GM12864 (cell line): ENCODE results near the gene RNU5D-1.
"Not testable (repeated sequence)": the region's sequence is repeated elsewhere in the genome, so short reads cannot be mapped to it uniquely, and the experiment has no call there.

ENCODE experiments used
- DNase-seq: peaks from one replicate; pipeline ENCODE4 v3.0.0-alpha.2; 2011; ENCODE audit warnings: low read depth
- H3K4me3 ChIP-seq: 2 replicates; pipeline ENCODE4 v1.5.1; 2011; ENCODE audit warnings: mild to moderate bottlenecking, low read depth, low read length, control low read depth
- TF ChIP-seq, protein P1 (sequence below): IDR thresholded peaks from 2 replicates; pipeline ENCODE4 v1.5.1; 2011; ENCODE audit warnings: low read depth, mild to moderate bottlenecking, moderate library complexity, low read length, control low read depth, inconsistent platforms; ENCODE audit errors: missing control alignments

The RNU5D-1 gene

DNA sequence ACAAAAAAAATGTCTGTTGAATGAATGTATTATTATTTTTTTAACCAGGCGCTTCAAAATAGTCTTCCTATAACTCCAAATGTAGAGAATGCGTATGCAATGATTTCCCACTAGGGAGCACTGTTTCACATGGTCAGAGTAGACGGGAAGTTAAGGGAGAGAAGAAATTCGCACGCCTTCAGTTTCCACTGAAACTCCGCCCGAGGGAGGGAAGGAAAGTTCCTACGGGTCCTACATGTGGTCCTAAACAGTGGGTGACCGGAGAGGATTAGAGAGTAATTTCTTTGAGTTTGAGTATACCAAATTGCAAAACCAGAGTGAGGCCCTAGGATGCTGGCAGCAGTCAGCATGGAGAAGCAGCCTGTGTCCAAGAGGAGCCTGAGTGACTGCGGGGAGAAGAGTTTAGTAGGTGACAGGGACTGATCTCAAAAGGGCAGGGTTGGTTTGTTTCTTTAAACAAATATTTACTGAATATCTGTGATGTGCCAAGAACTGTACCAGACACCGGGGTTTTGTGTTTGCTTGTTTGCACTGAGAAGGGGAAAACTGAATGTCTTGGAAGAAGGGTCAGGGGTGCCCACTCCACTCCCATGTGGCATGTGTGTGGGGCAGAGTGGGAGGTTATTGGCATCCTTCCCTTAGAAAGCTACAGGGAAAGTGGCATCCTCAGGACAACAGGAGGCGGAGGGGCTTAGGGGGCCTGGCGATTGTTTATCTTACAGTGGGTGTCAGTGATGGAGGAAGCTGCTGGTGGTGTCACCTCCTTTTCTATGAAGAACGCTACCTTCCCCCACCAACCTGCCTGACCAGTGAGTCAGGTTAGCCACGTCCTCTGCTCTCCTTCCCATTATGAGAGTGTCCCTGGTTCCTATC is 22.8 kb downstream of the RNU5D-1 start:
- no peak overlapping the region for H3K4me3 ChIP-seq
- TF ChIP-seq, protein P1, sequence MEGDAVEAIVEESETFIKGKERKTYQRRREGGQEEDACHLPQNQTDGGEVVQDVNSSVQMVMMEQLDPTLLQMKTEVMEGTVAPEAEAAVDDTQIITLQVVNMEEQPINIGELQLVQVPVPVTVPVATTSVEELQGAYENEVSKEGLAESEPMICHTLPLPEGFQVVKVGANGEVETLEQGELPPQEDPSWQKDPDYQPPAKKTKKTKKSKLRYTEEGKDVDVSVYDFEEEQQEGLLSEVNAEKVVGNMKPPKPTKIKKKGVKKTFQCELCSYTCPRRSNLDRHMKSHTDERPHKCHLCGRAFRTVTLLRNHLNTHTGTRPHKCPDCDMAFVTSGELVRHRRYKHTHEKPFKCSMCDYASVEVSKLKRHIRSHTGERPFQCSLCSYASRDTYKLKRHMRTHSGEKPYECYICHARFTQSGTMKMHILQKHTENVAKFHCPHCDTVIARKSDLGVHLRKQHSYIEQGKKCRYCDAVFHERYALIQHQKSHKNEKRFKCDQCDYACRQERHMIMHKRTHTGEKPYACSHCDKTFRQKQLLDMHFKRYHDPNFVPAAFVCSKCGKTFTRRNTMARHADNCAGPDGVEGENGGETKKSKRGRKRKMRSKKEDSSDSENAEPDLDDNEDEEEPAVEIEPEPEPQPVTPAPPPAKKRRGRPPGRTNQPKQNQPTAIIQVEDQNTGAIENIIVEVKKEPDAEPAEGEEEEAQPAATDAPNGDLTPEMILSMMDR: peak; percentile 69

DNA sequence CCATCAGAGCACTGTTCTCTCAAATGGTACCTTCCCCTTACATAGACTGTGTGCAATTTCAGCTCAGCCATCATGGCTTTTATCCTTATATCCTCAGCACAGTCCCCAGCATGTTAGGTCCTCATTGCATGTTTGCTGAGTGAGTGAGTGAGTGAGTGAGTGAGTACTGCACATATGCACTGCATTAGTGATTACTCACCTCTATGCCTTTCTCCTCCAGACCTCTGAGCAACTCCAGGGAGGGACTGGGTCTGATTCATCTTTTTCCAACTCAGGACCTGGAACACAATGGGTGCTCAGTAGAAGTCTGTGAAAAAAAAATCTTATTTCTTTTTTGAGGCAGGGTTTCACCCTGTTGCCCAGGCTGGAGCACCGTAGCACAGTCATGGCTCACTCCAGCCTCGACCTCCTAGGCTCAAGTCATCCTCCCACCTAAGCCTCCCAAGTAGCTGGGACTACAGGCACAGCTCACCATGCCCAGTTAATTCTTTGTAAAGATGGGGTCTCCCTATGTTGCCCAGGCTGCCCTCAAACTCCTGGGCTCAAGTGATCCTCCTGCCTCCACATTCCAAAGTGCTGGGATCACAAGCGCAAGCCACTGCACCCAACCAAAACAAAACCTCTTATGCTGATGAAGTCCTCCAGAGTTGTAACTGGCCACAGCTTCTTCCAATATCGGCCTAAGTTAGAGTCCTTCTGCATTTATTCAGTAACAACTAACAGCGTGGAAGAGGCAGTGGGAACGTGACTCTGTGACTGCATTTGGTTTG is 23.7 kb downstream of the RNU5D-1 start:
- no peak for DNase-seq
- TF ChIP-seq, protein P1: no peak
- H3K4me3 ChIP-seq: no peak overlapping the region

More for the DNA sequence above, 22.8 kb downstream of the RNU5D-1 start:
- DNase-seq: no peak

DNA sequence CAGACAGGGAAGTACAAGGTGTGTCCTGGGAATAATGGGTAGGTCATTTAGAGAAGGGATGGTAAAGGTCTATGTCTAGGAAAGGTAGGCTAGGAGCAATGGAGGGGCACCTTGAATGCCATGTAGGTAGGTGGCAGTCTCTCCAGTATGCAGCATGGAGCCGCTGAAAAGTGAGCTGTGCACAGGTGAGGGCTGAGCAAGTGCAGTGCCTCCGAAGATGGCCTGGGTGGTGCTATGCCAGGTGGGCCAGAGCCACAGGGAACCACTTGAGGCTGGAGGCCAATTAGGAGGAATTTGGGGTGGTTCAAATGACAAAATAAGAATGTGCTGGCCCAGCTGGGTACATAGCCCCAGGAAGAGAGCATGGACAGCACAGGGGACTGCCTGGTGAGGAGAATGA is 25.0 kb downstream of the RNU5D-1 start:
- H3K4me3 ChIP-seq: no peak overlapping the region
- no peak for DNase-seq
- TF ChIP-seq, protein P1: no peak

DNA sequence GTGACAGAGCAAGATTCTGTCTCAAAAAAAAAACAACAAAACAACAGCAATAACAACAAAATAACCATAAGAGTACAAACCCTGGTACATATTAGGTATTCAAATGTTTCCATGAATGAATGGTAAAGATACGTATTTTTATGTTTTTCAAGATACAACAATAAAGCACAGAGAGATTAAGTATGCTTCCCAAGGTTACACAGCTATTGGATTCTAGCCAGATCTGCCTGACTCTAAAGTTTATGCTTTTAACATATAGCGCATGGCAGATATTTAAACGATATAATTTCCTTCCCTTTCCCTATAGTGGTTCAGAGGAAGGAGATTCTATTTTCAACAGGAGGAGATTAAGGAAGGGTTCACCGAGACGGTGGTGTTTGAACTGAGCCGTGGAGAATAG is 25.5 kb downstream of the RNU5D-1 start:
- TF ChIP-seq, protein P1: no peak
- no peak for DNase-seq
- H3K4me3 ChIP-seq: no peak overlapping the region

DNA sequence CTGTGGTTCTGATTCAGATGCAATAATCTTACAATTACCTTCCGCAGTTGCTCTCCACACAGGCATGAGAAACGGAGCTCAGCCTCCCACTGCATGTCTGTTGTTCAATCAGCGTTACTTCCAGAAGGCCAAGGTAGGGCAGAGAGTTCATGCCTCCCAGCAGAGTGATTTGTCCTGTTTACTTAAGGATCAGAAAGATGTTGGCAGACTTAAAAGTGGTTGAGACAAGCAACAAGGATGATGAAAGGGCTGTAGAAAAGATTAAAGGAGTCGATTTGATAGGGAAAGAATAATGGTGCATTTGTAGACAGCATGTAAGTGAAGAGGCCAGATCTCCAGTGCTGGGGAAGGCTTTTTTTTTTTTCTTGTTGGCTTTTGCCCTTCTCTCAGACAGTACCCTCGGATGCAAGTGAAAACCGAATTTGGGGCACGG is 29.8 kb downstream of the RNU5D-1 start:
- DNase-seq: no peak
- H3K4me3 ChIP-seq: no peak overlapping the region
- TF ChIP-seq, protein P1: no peak

DNA sequence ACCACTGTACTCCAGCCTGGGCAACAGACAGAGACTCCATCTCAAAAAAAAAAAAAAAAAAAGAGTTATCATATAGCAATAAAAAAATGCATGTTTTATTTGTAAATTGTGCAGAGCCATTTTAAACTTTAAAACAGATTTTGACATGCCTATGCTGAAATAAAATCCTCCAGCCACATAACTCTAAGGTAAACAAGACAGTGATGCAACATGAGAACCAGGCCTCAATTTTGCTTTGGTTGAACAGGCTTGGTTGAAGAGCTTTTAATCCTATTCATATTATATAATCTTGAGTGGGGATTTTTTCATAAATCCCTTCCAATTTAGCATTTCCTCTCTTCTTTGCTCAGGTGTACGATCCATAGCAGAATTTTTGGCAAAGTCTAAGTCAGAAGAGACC is 30.4 kb downstream of the RNU5D-1 start:
- TF ChIP-seq, protein P1: no peak
- DNase-seq: no peak
- H3K4me3 ChIP-seq: no peak overlapping the region

DNA sequence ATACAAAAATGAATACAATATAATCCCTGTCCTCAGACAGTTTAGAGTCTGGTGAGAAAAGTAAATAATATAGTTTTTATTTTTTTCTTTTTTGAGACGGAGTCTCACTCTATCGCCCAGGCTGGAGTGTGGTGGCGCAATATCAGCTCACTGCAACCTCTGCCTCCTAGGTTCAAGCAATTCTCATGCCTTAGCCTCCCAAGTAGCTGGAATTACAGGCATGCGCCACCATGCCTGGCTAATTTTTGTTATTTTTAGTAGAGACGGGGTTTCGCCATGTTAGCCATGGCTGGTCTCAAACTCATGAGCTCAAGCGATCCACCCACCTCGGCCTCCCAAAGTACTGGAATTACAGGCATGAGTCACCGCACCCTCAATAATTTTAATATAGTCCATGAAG is 31.6 kb downstream of the RNU5D-1 start:
- not testable (repeated sequence) for DNase-seq, H3K4me3 ChIP-seq
